ENCODE measurements around the gene AK5.

DNA sequence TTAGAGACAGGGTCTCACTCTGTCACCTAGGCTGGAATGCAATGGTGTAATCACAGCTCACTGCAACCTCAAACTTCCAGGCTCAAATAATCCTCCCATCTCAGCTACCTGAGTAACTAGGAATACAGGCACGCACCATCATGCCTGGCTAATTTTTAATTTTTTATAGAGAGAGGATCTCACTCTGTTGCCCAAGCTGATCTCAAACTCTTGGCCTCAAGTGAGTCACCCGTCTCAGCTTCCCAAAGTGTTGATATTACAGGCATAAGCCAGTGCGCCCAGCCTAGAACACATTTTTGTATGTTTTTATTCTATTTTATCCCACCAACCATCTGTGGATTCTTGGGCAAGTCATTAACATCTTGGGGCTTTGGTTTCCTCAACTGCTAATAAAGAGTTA, 100.5 kb downstream of the AK5 start:
- no peak for TF ChIP-seq EZH2 (optimal IDR thresholded peaks at IDR 0.05; ENCODE audit: low read depth, low read length)
- TF ChIP-seq, protein P1, sequence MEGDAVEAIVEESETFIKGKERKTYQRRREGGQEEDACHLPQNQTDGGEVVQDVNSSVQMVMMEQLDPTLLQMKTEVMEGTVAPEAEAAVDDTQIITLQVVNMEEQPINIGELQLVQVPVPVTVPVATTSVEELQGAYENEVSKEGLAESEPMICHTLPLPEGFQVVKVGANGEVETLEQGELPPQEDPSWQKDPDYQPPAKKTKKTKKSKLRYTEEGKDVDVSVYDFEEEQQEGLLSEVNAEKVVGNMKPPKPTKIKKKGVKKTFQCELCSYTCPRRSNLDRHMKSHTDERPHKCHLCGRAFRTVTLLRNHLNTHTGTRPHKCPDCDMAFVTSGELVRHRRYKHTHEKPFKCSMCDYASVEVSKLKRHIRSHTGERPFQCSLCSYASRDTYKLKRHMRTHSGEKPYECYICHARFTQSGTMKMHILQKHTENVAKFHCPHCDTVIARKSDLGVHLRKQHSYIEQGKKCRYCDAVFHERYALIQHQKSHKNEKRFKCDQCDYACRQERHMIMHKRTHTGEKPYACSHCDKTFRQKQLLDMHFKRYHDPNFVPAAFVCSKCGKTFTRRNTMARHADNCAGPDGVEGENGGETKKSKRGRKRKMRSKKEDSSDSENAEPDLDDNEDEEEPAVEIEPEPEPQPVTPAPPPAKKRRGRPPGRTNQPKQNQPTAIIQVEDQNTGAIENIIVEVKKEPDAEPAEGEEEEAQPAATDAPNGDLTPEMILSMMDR (IDR thresholded peaks at IDR 0.05; ENCODE audit: low read length) = no peak

Measured in MM.1S (cell line).